DND-41 (cell line): ENCODE results near the gene TRIM47.

Experiments used
- ATAC-seq: fragments of 200-7000 bp; cut with Tn5 transposase; 3 replicates; pipeline ENCODE4 v1.9.1; 2021; ENCODE audit warnings: low read depth; ENCODE audit not compliant: insufficient read depth
- DNase-seq: peaks from one replicate; pipeline ENCODE4 v3.0.0-alpha.2; 2020
- H2AFZ ChIP-seq: 2 replicates; pipeline ENCODE4 v1.6.0; 2012; ENCODE audit warnings: low read depth, low read length
- H3K27ac ChIP-seq: 2 replicates; pipeline ENCODE4 v1.5.1; 2012; ENCODE audit warnings: low read length, inconsistent platforms
- H3K27me3 ChIP-seq: fragments of 200-600 bp; sonication (generic); 2 replicates; pipeline ENCODE4 v1.6.0; 2012; ENCODE audit warnings: low read length, mild to moderate bottlenecking, inconsistent platforms; ENCODE audit not compliant: insufficient read depth, poor library complexity
- H3K36me3 ChIP-seq: 2 replicates; pipeline ENCODE4 v1.5.1; 2012; ENCODE audit warnings: low read length, inconsistent platforms; ENCODE audit not compliant: insufficient read depth
- H3K4me1 ChIP-seq: 2 replicates; pipeline ENCODE4 v1.5.1; 2012; ENCODE audit warnings: mild to moderate bottlenecking, low read length; ENCODE audit not compliant: insufficient read depth
- H3K4me2 ChIP-seq: 2 replicates; pipeline ENCODE4 v1.6.0; 2012; ENCODE audit warnings: mild to moderate bottlenecking, moderate library complexity, low read length, inconsistent platforms; ENCODE audit not compliant: insufficient read depth
- H3K4me3 ChIP-seq, 2 experiments: fragments of 200-600 bp in 1 of 2; shearing (Covaris generic) in 1 of 2; 2 replicates each; pipeline ENCODE4 v1.5.1; 2012 to 2016; ENCODE audit warnings: inconsistent platforms in 2 of 2, low read length in 2 of 2, mild to moderate bottlenecking in 2 of 2, low read depth in 1 of 2, moderate library complexity in 1 of 2
- H3K79me2 ChIP-seq: 2 replicates; pipeline ENCODE4 v1.6.0; 2012; ENCODE audit warnings: low read length, inconsistent platforms; ENCODE audit not compliant: insufficient read depth
- H3K9ac ChIP-seq: 2 replicates; pipeline ENCODE4 v1.6.0; 2012; ENCODE audit warnings: low read depth, mild to moderate bottlenecking, inconsistent platforms, low read length, moderate library complexity
- H3K9me3 ChIP-seq: 2 replicates; pipeline ENCODE4 v1.5.1; 2012; ENCODE audit warnings: low read length, moderate library complexity, mild to moderate bottlenecking, inconsistent platforms; ENCODE audit not compliant: insufficient read depth, severe bottlenecking
- H4K20me1 ChIP-seq: 2 replicates; pipeline ENCODE4 v1.6.0; 2012; ENCODE audit warnings: low read length; ENCODE audit not compliant: insufficient read depth
- EZH2 ChIP-seq: IDR thresholded peaks from 3 replicates; pipeline ENCODE4 v1.6.1; 2012; ENCODE audit warnings: borderline replicate concordance, low read depth, mild to moderate bottlenecking, moderate library complexity, low read length, inconsistent platforms; ENCODE audit not compliant: severe bottlenecking
- TF ChIP-seq, protein P1 (sequence below): IDR thresholded peaks from 2 replicates; pipeline ENCODE4 v1.5.1; 2012; ENCODE audit warnings: borderline replicate concordance, low read length, moderate library complexity, mild to moderate bottlenecking; ENCODE audit not compliant: poor library complexity, severe bottlenecking; ENCODE audit errors: extremely low read depth

Gene TRIM47, protein sequence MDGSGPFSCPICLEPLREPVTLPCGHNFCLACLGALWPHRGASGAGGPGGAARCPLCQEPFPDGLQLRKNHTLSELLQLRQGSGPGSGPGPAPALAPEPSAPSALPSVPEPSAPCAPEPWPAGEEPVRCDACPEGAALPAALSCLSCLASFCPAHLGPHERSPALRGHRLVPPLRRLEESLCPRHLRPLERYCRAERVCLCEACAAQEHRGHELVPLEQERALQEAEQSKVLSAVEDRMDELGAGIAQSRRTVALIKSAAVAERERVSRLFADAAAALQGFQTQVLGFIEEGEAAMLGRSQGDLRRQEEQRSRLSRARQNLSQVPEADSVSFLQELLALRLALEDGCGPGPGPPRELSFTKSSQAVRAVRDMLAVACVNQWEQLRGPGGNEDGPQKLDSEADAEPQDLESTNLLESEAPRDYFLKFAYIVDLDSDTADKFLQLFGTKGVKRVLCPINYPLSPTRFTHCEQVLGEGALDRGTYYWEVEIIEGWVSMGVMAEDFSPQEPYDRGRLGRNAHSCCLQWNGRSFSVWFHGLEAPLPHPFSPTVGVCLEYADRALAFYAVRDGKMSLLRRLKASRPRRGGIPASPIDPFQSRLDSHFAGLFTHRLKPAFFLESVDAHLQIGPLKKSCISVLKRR

DNA sequence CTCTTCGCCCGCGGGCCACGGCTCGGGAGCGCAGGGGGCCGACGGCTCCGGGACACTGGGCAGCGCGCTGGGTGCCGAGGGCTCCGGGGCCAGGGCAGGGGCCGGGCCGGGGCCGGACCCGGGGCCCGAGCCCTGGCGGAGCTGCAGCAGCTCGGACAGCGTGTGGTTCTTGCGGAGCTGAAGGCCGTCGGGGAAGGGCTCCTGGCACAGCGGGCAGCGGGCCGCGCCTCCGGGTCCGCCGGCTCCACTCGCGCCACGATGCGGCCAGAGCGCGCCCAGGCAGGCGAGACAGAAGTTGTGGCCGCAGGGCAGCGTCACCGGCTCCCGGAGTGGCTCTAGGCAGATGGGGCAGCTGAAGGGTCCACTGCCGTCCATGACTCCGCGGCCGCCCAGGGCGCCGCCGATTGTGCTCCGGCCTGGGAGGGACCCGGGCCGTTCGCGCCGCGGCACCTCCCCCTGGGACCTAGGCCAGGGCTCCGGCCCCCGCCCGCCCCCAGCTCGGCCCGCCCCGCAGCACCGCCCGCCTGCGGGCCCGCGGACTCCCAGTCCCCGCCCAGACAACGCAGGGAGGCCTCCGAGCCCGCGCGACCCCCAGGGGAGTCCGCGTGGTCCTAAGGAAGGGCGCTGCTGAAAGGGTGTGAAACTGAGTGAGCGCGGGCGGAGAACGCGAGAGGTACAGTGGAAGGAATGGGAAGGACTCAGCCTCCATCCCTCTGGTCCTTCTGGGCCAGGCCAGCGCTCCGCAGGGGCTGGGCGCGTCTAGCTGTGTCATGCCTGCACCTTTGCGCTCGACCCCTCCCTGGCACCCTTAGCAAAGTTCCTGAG, at the start of gene TRIM47:
Gene TRIM47, minus strand, starts transcription at position 408 of the 825 bp plus-strand sequence. Its CDS starts 33 bp downstream, at position 375.
- Histone ChIP-seq H3K27me3 (no peaks in the 10 kb centered on the region), H3K27ac (no peak within 1 kb of the TSS), H3K36me3 (no peaks in the 10 kb centered on the region), H3K9me3 (no peaks in the 10 kb centered on the region), H3K4me3 (no peak within 1 kb of the TSS), H3K9ac (no peak within 1 kb of the TSS), H4K20me1 (no peaks in the 10 kb centered on the region), H3K4me1 (peaks cover 24% of the 10 kb centered on the region), H2AFZ (no peak within 1 kb of the TSS), H3K79me2 (no peaks in the 10 kb centered on the region), H3K4me2 (no peak within 1 kb of the TSS)
- ATAC-seq (no peak), DNase-seq (no peak)
- TF ChIP-seq, protein P1, sequence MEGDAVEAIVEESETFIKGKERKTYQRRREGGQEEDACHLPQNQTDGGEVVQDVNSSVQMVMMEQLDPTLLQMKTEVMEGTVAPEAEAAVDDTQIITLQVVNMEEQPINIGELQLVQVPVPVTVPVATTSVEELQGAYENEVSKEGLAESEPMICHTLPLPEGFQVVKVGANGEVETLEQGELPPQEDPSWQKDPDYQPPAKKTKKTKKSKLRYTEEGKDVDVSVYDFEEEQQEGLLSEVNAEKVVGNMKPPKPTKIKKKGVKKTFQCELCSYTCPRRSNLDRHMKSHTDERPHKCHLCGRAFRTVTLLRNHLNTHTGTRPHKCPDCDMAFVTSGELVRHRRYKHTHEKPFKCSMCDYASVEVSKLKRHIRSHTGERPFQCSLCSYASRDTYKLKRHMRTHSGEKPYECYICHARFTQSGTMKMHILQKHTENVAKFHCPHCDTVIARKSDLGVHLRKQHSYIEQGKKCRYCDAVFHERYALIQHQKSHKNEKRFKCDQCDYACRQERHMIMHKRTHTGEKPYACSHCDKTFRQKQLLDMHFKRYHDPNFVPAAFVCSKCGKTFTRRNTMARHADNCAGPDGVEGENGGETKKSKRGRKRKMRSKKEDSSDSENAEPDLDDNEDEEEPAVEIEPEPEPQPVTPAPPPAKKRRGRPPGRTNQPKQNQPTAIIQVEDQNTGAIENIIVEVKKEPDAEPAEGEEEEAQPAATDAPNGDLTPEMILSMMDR = no peak
- TF ChIP-seq EZH2 = no peak

DNA sequence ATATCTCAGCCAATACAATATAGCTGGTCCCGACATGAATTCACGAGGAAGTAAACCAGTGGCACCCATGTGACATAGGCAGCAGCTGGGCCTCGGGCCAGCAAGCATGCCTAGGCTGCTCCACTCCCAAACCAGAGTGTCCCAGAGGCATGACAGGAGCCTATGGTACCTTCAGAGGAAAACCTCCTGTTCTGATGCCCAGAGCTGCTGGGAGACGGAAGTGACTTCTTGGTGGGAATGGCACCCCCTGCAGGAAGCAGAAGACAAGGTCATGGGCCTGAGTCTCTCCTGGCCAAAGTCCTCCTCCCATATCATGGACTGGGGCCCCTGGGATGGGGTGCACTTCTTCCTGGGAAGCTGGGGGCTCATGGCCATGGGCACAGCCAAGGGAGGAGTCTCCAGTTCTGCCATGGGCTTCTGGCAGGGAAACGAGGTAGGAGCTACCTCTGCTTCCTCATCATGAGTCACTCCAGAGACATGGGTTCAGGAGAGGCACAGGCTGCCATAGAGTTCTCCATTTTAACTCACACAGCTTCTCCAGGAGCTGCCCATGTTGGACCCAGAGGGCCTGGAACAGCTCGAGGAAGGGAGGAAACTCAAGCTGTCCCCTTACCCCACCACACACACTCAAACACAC, 49.0 kb upstream of the TRIM47 start:
- ATAC-seq (peak; percentile 57; the same call in 2 of the 3 replicates), DNase-seq (no peak)
- H3K4me2 ChIP-seq = no peak overlapping the region
- H4K20me1 ChIP-seq = no peaks in the 10 kb centered on the region
- H3K27me3 ChIP-seq = no peaks in the 10 kb centered on the region
- H3K4me1 ChIP-seq = no peaks in the 10 kb centered on the region
- H3K36me3 ChIP-seq = peaks cover 25% of the 10 kb centered on the region
- no peak overlapping the region for H3K9ac ChIP-seq
- no peaks in the 10 kb centered on the region for H3K79me2 ChIP-seq
- TF ChIP-seq, protein P1 = peak; percentile 64
- no peak for TF ChIP-seq EZH2
- no peak overlapping the region for H2AFZ ChIP-seq
- H3K9me3 ChIP-seq = no peaks in the 10 kb centered on the region
- no peak overlapping the region for H3K4me3 ChIP-seq
- H3K27ac ChIP-seq = no peak overlapping the region

DNA sequence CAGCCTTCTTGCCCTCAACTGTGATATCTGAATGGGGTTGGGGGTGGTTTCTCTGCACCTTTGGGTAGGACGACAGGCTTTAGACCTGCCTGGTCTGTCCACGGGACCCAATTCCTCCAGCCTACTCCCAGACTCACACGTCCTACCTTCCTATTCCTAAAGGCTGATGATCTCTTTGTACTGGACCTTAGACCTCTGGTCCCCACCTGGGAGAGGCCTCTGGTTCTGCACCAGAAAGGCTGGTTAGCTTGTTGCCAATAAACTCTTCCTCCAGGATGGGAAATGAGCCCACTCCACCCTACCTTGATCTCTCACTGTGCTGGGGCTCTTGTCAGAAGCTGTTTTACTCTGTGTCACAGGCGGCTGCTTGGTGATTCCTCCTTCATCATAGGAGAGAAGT, 48.1 kb upstream of the TRIM47 start:
- Histone ChIP-seq H4K20me1 (no peaks in the 10 kb centered on the region), H2AFZ (no peak overlapping the region), H3K4me3 (no peak overlapping the region), H3K79me2 (no peaks in the 10 kb centered on the region), H3K27ac (no peak overlapping the region), H3K4me2 (no peak overlapping the region), H3K4me1 (no peaks in the 10 kb centered on the region), H3K9me3 (no peaks in the 10 kb centered on the region), H3K36me3 (peaks cover 33% of the 10 kb centered on the region), H3K27me3 (no peaks in the 10 kb centered on the region), H3K9ac (no peak overlapping the region)
- TF ChIP-seq EZH2 = no peak
- TF ChIP-seq, protein P1 = no peak
- DNase-seq (no peak), ATAC-seq (no peak)
